Measurements from ENCODE around the gene PDIA4. TPM values are rescaled to one million over a fixed set of nuclear protein-coding genes. Genes with fewer than 3 reads are reported as not detected.

PDIA4 gene
- total and polyA plus RNA-seq, 2 donors (not counting 1 experiment from before 2014, with no cell fraction given): 210 to 266 TPM

DNA sequence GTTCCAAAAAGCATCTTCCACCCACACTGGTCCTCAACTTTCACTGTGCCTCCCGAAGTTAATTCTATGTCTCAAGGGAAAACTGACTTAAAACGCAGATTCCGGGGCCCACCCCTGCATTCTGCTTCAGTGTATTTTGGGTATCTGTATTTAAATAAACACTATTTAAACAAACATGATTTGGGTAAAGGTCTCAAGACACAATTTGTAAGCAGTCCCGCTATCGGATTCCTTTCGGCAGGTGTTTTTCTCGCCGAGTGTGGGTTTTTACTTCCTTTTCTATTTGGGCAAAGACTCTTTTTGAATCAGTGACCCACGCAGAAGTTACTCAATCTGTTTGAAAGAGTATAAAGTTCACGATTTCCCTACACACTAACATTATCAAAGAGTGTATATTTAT lies 1.2 kb downstream of the PDIA4 start:
- no peak for DNase-seq (ENCODE audit: low read depth in 2 of 2)
- Histone ChIP-seq H3K4me1 (ENCODE audit: control insufficient read depth, extremely low read depth, insufficient read depth, low read length) (no peaks in the 10 kb centered on the region), H4K20me1 (ENCODE audit: control insufficient read depth, extremely low read depth, insufficient read depth, low read length) (peaks cover 2% of the 10 kb centered on the region), H3K36me3 (ENCODE audit: control insufficient read depth, insufficient read depth, low read length) (no peaks in the 10 kb centered on the region), H3K4me2 (ENCODE audit: extremely low read depth, insufficient read depth, low read length) (peak overlapping the region; percentile 90), H3K27me3 (ENCODE audit: control insufficient read depth, insufficient read depth, low read length) (no peaks in the 10 kb centered on the region), H3K79me2 (ENCODE audit: control insufficient read depth, insufficient read depth, low read length) (peaks cover 50% of the 10 kb centered on the region), H2AFZ (ENCODE audit: low read length) (no peak overlapping the region), H3K9ac (ENCODE audit: insufficient read depth, low read length) (peak overlapping the region; percentile 44), H3K9me3 (ENCODE audit: control insufficient read depth, insufficient read depth, low read depth, low read length) (no peaks in the 10 kb centered on the region), H3K27ac (ENCODE audit: insufficient read depth, low read length) (peak overlapping the region; percentile 61), H3K4me3 (replicated peaks in 1 of 4; ENCODE audit: control extremely low read depth in 1 of 4, insufficient read depth in 1 of 4, low read depth in 3 of 4, low read length in 4 of 4) (peak overlapping the region; percentile 59 to 96 (median 82))
- TF ChIP-seq CTCF (conservative IDR thresholded peaks at IDR 0.05 in 1 of 2, IDR thresholded peaks at IDR 0.05 in 1 of 2; ENCODE audit: low read depth in 1 of 2, low read length in 2 of 2): no peak
- TF ChIP-seq EZH2 (IDR thresholded peaks at IDR 0.05; ENCODE audit: low read length, missing control alignments): no peak

DNA sequence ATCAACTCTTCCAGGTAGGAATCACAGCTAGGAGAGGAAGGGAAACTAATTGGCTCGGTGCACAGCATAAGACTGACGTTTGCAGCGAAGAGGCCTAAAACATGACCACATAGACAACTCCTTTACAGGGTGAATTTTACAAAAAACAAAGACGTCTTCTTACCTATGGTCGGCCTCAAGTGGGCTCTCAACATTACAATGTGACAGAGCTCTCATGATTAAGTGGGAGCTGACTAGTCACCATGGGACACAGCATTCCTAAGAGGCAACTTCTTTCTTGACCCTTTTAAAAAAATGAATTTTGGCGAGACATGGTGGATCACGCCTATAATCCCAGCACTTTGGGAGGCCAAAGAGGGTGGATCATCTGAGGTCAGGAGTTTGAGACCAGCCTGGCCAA lies 4.6 kb downstream of the PDIA4 start:
- Histone ChIP-seq H2AFZ (ENCODE audit: low read length) (no peak overlapping the region), H3K9me3 (ENCODE audit: control insufficient read depth, insufficient read depth, low read depth, low read length) (no peaks in the 10 kb centered on the region), H3K79me2 (ENCODE audit: control insufficient read depth, insufficient read depth, low read length) (peaks cover 62% of the 10 kb centered on the region), H3K27me3 (ENCODE audit: control insufficient read depth, insufficient read depth, low read length) (no peaks in the 10 kb centered on the region), H3K27ac (ENCODE audit: insufficient read depth, low read length) (no peak overlapping the region), H4K20me1 (ENCODE audit: control insufficient read depth, extremely low read depth, insufficient read depth, low read length) (peaks cover 2% of the 10 kb centered on the region), H3K4me3 (replicated peaks in 1 of 4; ENCODE audit: control extremely low read depth in 1 of 4, insufficient read depth in 1 of 4, low read depth in 3 of 4, low read length in 4 of 4) (no peak overlapping the region), H3K4me1 (ENCODE audit: control insufficient read depth, extremely low read depth, insufficient read depth, low read length) (no peaks in the 10 kb centered on the region), H3K9ac (ENCODE audit: insufficient read depth, low read length) (no peak overlapping the region), H3K36me3 (ENCODE audit: control insufficient read depth, insufficient read depth, low read length) (peaks cover 5% of the 10 kb centered on the region), H3K4me2 (ENCODE audit: extremely low read depth, insufficient read depth, low read length) (no peak overlapping the region)
- peak in 1 of 2 donors; percentile 33 for DNase-seq (ENCODE audit: low read depth in 2 of 2)
- no peak for TF ChIP-seq EZH2 (IDR thresholded peaks at IDR 0.05; ENCODE audit: low read length, missing control alignments)
- TF ChIP-seq CTCF (conservative IDR thresholded peaks at IDR 0.05 in 1 of 2, IDR thresholded peaks at IDR 0.05 in 1 of 2; ENCODE audit: low read depth in 1 of 2, low read length in 2 of 2): no peak

DNA sequence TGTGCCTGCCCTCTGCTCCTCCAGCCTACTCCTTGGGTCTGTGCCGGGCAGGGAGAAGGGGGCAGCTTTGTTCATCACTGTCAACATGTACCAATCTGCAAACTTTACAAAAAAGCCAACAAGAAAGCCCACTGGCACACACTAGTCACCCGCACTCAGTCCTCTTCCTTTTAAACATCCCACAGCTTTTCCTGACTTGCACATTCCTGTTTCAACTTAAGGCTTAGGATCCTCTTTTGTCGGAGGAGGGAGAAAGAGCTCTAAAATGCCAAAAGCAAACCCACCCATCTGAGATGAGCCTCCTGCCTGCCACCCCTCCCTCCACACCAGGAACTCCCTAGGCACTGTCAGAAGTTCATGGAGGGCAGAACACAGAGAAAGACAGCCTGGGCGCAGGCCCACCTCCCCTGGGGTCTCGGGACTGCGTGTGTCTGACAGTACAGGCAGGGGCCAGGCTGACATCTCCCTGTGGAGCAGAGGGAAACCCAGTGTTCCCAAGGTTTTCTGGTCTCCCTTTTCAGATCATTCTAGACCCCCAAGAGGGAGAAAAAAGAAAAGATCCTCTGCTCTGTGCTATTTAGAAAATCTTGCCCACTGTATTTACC lies 5.4 kb downstream of the PDIA4 start:
- Histone ChIP-seq H3K27me3 (ENCODE audit: control insufficient read depth, insufficient read depth, low read length) (no peaks in the 10 kb centered on the region), H3K36me3 (ENCODE audit: control insufficient read depth, insufficient read depth, low read length) (peaks cover 5% of the 10 kb centered on the region), H3K9ac (ENCODE audit: insufficient read depth, low read length) (no peak overlapping the region), H3K4me2 (ENCODE audit: extremely low read depth, insufficient read depth, low read length) (no peak overlapping the region), H3K27ac (ENCODE audit: insufficient read depth, low read length) (no peak overlapping the region), H3K4me3 (replicated peaks in 1 of 4; ENCODE audit: control extremely low read depth in 1 of 4, insufficient read depth in 1 of 4, low read depth in 3 of 4, low read length in 4 of 4) (no peak overlapping the region), H3K4me1 (ENCODE audit: control insufficient read depth, extremely low read depth, insufficient read depth, low read length) (no peaks in the 10 kb centered on the region), H3K9me3 (ENCODE audit: control insufficient read depth, insufficient read depth, low read depth, low read length) (no peaks in the 10 kb centered on the region), H3K79me2 (ENCODE audit: control insufficient read depth, insufficient read depth, low read length) (peaks cover 62% of the 10 kb centered on the region), H4K20me1 (ENCODE audit: control insufficient read depth, extremely low read depth, insufficient read depth, low read length) (peaks cover 2% of the 10 kb centered on the region), H2AFZ (ENCODE audit: low read length) (no peak overlapping the region)
- no peak for DNase-seq (ENCODE audit: low read depth in 2 of 2)
- TF ChIP-seq CTCF (conservative IDR thresholded peaks at IDR 0.05 in 1 of 2, IDR thresholded peaks at IDR 0.05 in 1 of 2; ENCODE audit: low read depth in 1 of 2, low read length in 2 of 2) (no peak), EZH2 (IDR thresholded peaks at IDR 0.05; ENCODE audit: low read length, missing control alignments) (no peak)

Data from fibroblast of lung (primary cell).